Mucosa of descending colon (tissue), 3 donors: ENCODE data around the gene GRB7. TPM values are rescaled to one million over a fixed set of nuclear protein-coding genes. Genes with fewer than 3 reads are reported as not detected.

Experiments used
- ATAC-seq: fragments of 200-7000 bp; cut with Tn5 transposase; one replicate; pipeline ENCODE4 v1.9.1; 2020; ENCODE audit warnings: mild to moderate bottlenecking, moderate library complexity
- DNase-seq, 3 donors: peaks; one replicate each; pipeline ENCODE4 v3.0.0-alpha.2; 2020
- H3K36me3 ChIP-seq: fragments of 200-600 bp; one replicate; pipeline ENCODE4 v1.8.0; 2021; ENCODE audit warnings: low read depth, mild to moderate bottlenecking
- H3K4me1 ChIP-seq: fragments of 200-600 bp; one replicate; pipeline ENCODE4 v1.8.0; 2021; ENCODE audit warnings: low read depth, mild to moderate bottlenecking
- H3K4me3 ChIP-seq: fragments of 200-600 bp; one replicate; pipeline ENCODE4 v1.8.0; 2021; ENCODE audit warnings: mild to moderate bottlenecking
- H3K9me3 ChIP-seq: fragments of 200-600 bp; one replicate; pipeline ENCODE4 v1.8.0; 2021; ENCODE audit warnings: mild to moderate bottlenecking
- CTCF ChIP-seq: fragments of 200-600 bp; IDR thresholded peaks from one replicate; pipeline ENCODE4 v1.8.0; 2022; ENCODE audit warnings: antibody characterized with exemption, mild to moderate bottlenecking
- intact Hi-C, 2 donors: fragments of 100-400 bp; cut with DNase I in 1 of 2; cut with micrococcal nuclease in 1 of 2; formaldehyde crosslinking; loops; one replicate each; pipeline versions ENCODE4 v1.11.0 to v1.11.1; 2022; cut with DNase I, micrococcal nuclease
- total RNA-seq, 3 donors: library from RNA; stranded (reverse); fragmentation: NEBNext Ultra II Directional in 2 of 3; extraction: Animal tissue kit (Norgen Biotek cat#: 25700) in 2 of 3; gene quantifications; one replicate each; pipeline versions ENCODE4 v1.2.1 to v1.2.4, GENCODE V29; 2021 to 2023
- donor health status: DM: no; HTN: no; CAD: no; lungs with moderate emphysema.
- donor health status: DM: no; HTN: no; CAD: no.
- donor health status: DM: no; HTN: yes; CAD: no.

GRB7 gene
- total RNA-seq, 3 donors from 2014 or later, result 13.6 to 49.0 (median 28.0) TPM

GRCh38 chr17:39739885-39740356, 2.2 kb downstream of the GRB7 start:
- ATAC-seq (peak; percentile 4), DNase-seq (peak in 2 of 3 donors; percentile 41 to 57)
- Histone ChIP-seq H3K36me3 (no peaks in the 10 kb centered on the region), H3K9me3 (no peaks in the 10 kb centered on the region), H3K4me3 (no peak overlapping the region), H3K4me1 (peaks cover 24% of the 10 kb centered on the region)
- no peak for TF ChIP-seq CTCF
- intact Hi-C loops, result no loop called here

- intact Hi-C loops, result no loop called here
- H3K36me3 ChIP-seq, result no peaks in the 10 kb centered on the region
- no peaks in the 10 kb centered on the region for H3K9me3 ChIP-seq
- no peak for TF ChIP-seq CTCF
- peaks cover 24% of the 10 kb centered on the region for H3K4me1 ChIP-seq
- peak; percentile 21 for ATAC-seq
- H3K4me3 ChIP-seq, result no peak overlapping the region
- peak; percentile 56 to 69 (median 67) for DNase-seq
Measured at GRCh38 chr17:39740357-39741111, 2.8 kb downstream of the GRB7 start.

GRCh38 chr17:39742126-39742855, 4.6 kb downstream of the GRB7 start:
- no peak for TF ChIP-seq CTCF
- peak in 1 of 3 donors; percentile 31 for DNase-seq
- intact Hi-C loops, result no loop called here
- Histone ChIP-seq H3K4me1 (peaks cover 20% of the 10 kb centered on the region), H3K36me3 (no peaks in the 10 kb centered on the region), H3K9me3 (no peaks in the 10 kb centered on the region), H3K4me3 (no peak overlapping the region)
- no peak for ATAC-seq

GRCh38 chr17:39742856-39743436, 5.2 kb downstream of the GRB7 start:
- no peaks in the 10 kb centered on the region for H3K36me3 ChIP-seq
- peaks cover 18% of the 10 kb centered on the region for H3K4me1 ChIP-seq
- ATAC-seq (no peak), DNase-seq (peak in 1 of 3 donors; percentile 15)
- no peaks in the 10 kb centered on the region for H3K9me3 ChIP-seq
- no peak overlapping the region for H3K4me3 ChIP-seq
- no peak for TF ChIP-seq CTCF
- intact Hi-C loops, result no loop called here

- no peaks in the 10 kb centered on the region for H3K36me3 ChIP-seq
- DNase-seq, result peak in 1 of 3 donors; percentile 17
- H3K9me3 ChIP-seq, result no peaks in the 10 kb centered on the region
- ATAC-seq, result no peak
- intact Hi-C loops, result no loop called here
- peaks cover 13% of the 10 kb centered on the region for H3K4me1 ChIP-seq
- H3K4me3 ChIP-seq, result no peak overlapping the region
- TF ChIP-seq CTCF, result no peak
Measured at GRCh38 chr17:39744075-39744835, 6.5 kb downstream of the GRB7 start.
